Measurements from ENCODE around the gene IL17B.

DNA sequence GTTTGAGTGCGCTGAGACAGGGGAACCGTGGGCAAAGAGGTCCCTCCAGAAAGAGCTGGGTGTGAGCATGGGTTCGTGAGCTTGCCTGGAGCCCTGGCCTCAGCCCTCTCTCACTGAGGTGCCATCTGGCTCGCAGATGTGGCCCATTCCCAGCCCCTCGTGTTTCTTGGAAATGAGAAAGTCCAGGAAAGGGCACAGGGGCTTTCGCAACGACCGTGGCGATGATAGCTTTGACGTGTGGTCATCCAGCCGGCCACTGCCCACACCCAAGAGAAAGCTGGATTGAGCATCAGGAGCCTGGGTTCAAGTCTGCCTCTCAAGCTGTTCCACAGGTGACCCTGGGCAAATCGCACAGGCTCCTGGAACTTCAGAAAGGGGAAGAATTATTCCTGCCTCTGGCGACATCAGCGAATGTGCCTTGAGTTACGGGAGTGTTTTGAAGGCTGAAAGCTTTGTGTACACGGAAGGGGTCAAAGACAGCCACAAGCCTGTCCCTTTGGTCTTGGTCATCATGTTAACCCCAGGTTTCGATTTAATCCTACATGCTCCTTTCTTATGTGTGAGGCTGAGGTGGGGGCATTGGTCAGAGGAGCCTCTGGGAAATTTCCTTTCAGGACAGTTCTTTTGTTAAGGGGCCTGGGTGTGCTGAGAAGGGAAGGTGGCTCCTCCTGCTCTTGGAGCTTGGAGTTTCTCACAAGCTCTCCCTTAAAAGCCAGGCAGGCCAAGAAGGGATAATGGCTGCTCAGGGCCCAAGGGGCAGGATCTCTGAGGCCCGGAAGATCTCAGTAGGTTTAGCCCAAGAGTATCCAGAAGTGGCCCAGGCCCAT lies 41.7 kb upstream of the IL17B start:
- TF ChIP-seq, protein P1, sequence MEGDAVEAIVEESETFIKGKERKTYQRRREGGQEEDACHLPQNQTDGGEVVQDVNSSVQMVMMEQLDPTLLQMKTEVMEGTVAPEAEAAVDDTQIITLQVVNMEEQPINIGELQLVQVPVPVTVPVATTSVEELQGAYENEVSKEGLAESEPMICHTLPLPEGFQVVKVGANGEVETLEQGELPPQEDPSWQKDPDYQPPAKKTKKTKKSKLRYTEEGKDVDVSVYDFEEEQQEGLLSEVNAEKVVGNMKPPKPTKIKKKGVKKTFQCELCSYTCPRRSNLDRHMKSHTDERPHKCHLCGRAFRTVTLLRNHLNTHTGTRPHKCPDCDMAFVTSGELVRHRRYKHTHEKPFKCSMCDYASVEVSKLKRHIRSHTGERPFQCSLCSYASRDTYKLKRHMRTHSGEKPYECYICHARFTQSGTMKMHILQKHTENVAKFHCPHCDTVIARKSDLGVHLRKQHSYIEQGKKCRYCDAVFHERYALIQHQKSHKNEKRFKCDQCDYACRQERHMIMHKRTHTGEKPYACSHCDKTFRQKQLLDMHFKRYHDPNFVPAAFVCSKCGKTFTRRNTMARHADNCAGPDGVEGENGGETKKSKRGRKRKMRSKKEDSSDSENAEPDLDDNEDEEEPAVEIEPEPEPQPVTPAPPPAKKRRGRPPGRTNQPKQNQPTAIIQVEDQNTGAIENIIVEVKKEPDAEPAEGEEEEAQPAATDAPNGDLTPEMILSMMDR (conservative IDR thresholded peaks at IDR 0.05; ENCODE audit: low read depth in 2 of 2), result no peak
- no peak for TF ChIP-seq EZH2 (IDR thresholded peaks at IDR 0.05; ENCODE audit: low read depth, unreplicated experiment)
- no peak for TF ChIP-seq ZNF114 (CRISPR knock-in tag; IDR thresholded peaks at IDR 0.05)
- no peak for TF ChIP-seq EZH2phosphoT487 (IDR thresholded peaks at IDR 0.05; ENCODE audit: unreplicated experiment)
- TF ChIP-seq, protein P2, sequence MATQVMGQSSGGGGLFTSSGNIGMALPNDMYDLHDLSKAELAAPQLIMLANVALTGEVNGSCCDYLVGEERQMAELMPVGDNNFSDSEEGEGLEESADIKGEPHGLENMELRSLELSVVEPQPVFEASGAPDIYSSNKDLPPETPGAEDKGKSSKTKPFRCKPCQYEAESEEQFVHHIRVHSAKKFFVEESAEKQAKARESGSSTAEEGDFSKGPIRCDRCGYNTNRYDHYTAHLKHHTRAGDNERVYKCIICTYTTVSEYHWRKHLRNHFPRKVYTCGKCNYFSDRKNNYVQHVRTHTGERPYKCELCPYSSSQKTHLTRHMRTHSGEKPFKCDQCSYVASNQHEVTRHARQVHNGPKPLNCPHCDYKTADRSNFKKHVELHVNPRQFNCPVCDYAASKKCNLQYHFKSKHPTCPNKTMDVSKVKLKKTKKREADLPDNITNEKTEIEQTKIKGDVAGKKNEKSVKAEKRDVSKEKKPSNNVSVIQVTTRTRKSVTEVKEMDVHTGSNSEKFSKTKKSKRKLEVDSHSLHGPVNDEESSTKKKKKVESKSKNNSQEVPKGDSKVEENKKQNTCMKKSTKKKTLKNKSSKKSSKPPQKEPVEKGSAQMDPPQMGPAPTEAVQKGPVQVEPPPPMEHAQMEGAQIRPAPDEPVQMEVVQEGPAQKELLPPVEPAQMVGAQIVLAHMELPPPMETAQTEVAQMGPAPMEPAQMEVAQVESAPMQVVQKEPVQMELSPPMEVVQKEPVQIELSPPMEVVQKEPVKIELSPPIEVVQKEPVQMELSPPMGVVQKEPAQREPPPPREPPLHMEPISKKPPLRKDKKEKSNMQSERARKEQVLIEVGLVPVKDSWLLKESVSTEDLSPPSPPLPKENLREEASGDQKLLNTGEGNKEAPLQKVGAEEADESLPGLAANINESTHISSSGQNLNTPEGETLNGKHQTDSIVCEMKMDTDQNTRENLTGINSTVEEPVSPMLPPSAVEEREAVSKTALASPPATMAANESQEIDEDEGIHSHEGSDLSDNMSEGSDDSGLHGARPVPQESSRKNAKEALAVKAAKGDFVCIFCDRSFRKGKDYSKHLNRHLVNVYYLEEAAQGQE (IDR thresholded peaks at IDR 0.05; ENCODE audit: unreplicated experiment), result no peak
- TF ChIP-seq, protein P3, sequence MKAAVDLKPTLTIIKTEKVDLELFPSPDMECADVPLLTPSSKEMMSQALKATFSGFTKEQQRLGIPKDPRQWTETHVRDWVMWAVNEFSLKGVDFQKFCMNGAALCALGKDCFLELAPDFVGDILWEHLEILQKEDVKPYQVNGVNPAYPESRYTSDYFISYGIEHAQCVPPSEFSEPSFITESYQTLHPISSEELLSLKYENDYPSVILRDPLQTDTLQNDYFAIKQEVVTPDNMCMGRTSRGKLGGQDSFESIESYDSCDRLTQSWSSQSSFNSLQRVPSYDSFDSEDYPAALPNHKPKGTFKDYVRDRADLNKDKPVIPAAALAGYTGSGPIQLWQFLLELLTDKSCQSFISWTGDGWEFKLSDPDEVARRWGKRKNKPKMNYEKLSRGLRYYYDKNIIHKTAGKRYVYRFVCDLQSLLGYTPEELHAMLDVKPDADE (IDR thresholded peaks at IDR 0.05), result no peak
- TF ChIP-seq CREB1 (CRISPR knock-in tag; IDR thresholded peaks at IDR 0.05; ENCODE audit: low read depth), result no peak
- TF ChIP-seq STAT1 (IDR thresholded peaks at IDR 0.05; ENCODE audit: unreplicated experiment), result no peak
- no peak for TF ChIP-seq JUNB (IDR thresholded peaks at IDR 0.05; ENCODE audit: unreplicated experiment)
- TF ChIP-seq POLR2AphosphoS5 (IDR thresholded peaks at IDR 0.05; ENCODE audit: low read depth), result no peak
- no peak for TF ChIP-seq NANOG (IDR thresholded peaks at IDR 0.05; ENCODE audit: borderline replicate concordance)
- no peak for TF ChIP-seq ZNF331 (CRISPR knock-in tag; IDR thresholded peaks at IDR 0.05; ENCODE audit: low read depth)
- TF ChIP-seq, protein P4, sequence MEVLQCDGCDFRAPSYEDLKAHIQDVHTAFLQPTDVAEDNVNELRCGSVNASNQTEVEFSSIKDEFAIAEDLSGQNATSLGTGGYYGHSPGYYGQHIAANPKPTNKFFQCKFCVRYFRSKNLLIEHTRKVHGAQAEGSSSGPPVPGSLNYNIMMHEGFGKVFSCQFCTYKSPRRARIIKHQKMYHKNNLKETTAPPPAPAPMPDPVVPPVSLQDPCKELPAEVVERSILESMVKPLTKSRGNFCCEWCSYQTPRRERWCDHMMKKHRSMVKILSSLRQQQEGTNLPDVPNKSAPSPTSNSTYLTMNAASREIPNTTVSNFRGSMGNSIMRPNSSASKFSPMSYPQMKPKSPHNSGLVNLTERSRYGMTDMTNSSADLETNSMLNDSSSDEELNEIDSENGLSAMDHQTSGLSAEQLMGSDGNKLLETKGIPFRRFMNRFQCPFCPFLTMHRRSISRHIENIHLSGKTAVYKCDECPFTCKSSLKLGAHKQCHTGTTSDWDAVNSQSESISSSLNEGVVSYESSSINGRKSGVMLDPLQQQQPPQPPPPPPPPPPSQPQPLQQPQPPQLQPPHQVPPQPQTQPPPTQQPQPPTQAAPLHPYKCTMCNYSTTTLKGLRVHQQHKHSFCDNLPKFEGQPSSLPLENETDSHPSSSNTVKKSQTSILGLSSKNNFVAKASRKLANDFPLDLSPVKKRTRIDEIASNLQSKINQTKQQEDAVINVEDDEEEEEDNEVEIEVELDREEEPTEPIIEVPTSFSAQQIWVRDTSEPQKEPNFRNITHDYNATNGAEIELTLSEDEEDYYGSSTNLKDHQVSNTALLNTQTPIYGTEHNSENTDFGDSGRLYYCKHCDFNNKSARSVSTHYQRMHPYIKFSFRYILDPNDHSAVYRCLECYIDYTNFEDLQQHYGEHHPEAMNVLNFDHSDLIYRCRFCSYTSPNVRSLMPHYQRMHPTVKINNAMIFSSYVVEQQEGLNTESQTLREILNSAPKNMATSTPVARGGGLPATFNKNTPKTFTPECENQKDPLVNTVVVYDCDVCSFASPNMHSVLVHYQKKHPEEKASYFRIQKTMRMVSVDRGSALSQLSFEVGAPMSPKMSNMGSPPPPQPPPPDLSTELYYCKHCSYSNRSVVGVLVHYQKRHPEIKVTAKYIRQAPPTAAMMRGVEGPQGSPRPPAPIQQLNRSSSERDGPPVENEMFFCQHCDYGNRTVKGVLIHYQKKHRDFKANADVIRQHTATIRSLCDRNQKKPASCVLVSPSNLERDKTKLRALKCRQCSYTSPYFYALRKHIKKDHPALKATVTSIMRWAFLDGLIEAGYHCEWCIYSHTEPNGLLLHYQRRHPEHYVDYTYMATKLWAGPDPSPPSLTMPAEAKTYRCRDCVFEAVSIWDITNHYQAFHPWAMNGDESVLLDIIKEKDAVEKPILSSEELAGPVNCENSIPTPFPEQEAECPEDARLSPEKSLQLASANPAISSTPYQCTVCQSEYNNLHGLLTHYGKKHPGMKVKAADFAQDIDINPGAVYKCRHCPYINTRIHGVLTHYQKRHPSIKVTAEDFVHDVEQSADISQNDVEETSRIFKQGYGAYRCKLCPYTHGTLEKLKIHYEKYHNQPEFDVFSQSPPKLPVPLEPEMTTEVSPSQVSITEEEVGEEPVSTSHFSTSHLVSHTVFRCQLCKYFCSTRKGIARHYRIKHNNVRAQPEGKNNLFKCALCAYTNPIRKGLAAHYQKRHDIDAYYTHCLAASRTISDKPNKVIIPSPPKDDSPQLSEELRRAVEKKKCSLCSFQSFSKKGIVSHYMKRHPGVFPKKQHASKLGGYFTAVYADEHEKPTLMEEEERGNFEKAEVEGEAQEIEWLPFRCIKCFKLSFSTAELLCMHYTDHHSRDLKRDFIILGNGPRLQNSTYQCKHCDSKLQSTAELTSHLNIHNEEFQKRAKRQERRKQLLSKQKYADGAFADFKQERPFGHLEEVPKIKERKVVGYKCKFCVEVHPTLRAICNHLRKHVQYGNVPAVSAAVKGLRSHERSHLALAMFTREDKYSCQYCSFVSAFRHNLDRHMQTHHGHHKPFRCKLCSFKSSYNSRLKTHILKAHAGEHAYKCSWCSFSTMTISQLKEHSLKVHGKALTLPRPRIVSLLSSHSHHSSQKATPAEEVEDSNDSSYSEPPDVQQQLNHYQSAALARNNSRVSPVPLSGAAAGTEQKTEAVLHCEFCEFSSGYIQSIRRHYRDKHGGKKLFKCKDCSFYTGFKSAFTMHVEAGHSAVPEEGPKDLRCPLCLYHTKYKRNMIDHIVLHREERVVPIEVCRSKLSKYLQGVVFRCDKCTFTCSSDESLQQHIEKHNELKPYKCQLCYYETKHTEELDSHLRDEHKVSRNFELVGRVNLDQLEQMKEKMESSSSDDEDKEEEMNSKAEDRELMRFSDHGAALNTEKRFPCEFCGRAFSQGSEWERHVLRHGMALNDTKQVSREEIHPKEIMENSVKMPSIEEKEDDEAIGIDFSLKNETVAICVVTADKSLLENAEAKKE (CRISPR knock-in tag; IDR thresholded peaks at IDR 0.05), result no peak

All from GM23338 (cell line).